Stimulated activated naive CD8-positive, alpha-beta T cell treated with anti-CD3 and anti-CD28 coated beads, Interleukin-15, amount 100 ng/mL, for 72 hours (primary cell): ENCODE measurements around the gene NPY4R.
"Not testable (repeated sequence)": the region's sequence is repeated elsewhere in the genome, so short reads cannot be mapped to it uniquely, and the experiment has no call there.

ENCODE experiments used
- ATAC-seq: fragments of 150-1000 bp; cut with Tn5 transposase; 2 replicates; pipeline ENCODE4 v1.10.0; 2021; ENCODE audit warnings: mild to moderate bottlenecking, moderate library complexity
- DNase-seq, 2 donors: peaks; one replicate each; pipeline ENCODE4 v3.0.0; 2021 to 2022
- H3K27ac Mint-ChIP-seq, 2 donors: one replicate each; pipeline ENCODE4 v1.8.0; 2022; ENCODE audit warnings: mild to moderate bottlenecking in 2 of 2, mixed read lengths in 2 of 2, moderate library complexity in 2 of 2
- H3K27me3 Mint-ChIP-seq: one replicate; pipeline ENCODE4 v1.8.0; 2022; ENCODE audit warnings: mixed read lengths
- H3K4me1 Mint-ChIP-seq: one replicate; pipeline ENCODE4 v1.8.0; 2022; ENCODE audit warnings: mild to moderate bottlenecking, mixed read lengths
- H3K4me3 Mint-ChIP-seq, 2 donors: one replicate each; pipeline ENCODE4 v1.8.0; 2022; ENCODE audit warnings: mild to moderate bottlenecking in 2 of 2, mixed read lengths in 2 of 2, moderate library complexity in 1 of 2
- H3K9me3 Mint-ChIP-seq, 2 donors: one replicate each; pipeline ENCODE4 v1.8.0; 2022; ENCODE audit warnings: mixed read lengths in 2 of 2

NPY4R gene

GRCh38 chr10:46465765-46466164 lies at the start of gene NPY4R:
TSS of gene NPY4R (minus strand) at chr10:46465958. CDS start at chr10:46462635, 3,323 bp downstream.
- peak; percentile 19 for ATAC-seq
- not testable (repeated sequence) for H3K27ac Mint-ChIP-seq, H3K4me3 Mint-ChIP-seq, DNase-seq, H3K27me3 Mint-ChIP-seq, H3K9me3 Mint-ChIP-seq, H3K4me1 Mint-ChIP-seq

DNA sequence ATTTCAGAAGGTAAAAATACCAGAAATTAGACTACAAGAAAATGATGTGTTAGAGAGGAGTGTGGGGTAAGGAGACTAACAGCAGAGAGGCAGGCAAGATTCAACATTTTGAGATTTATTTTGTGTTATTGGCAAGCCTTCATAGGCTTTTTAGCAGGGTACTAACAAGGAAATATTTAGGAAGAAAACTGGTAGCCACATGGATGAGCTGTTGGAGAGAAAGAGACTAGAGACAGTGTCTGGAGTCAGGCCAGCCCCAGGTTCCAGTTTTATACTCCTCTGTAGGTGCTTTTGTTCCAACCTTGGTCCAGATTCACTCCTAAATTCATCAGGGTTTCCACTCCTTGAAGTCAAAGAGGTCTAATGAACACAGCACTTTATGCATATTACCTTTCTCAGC lies 49.6 kb upstream of the NPY4R start:
- no peak overlapping the region for H3K4me3 Mint-ChIP-seq
- H3K27ac Mint-ChIP-seq, result no peak overlapping the region
- no peaks in the 10 kb centered on the region for H3K9me3 Mint-ChIP-seq
- H3K4me1 Mint-ChIP-seq, result no peaks in the 10 kb centered on the region
- DNase-seq, result no peak
- no peak for ATAC-seq
- no peaks in the 10 kb centered on the region for H3K27me3 Mint-ChIP-seq

DNA sequence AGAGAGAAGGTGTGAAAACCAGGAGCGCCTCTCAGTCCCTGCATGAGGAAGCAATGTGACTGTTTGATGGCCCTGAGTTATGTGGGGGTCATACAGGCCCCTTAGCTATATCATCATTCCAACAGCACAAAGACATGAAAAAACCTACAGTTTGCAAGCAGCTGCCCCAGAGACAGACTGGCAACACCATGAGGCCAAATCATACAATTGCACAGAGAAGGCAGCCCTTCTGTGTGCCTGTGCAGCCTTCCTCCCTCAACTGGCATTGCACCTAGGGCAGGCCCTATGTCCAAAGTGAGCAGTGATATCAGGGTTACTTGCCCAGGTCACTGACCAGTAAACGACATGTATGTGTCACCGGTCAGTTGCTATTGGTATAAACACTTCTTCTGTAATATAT lies 49.1 kb upstream of the NPY4R start:
- ATAC-seq, result no peak
- DNase-seq, result peak in 1 of 2 donors; percentile 7
- no peak overlapping the region for H3K27ac Mint-ChIP-seq
- H3K4me1 Mint-ChIP-seq, result no peaks in the 10 kb centered on the region
- H3K4me3 Mint-ChIP-seq, result no peak overlapping the region
- no peaks in the 10 kb centered on the region for H3K9me3 Mint-ChIP-seq
- H3K27me3 Mint-ChIP-seq, result no peaks in the 10 kb centered on the region

DNA sequence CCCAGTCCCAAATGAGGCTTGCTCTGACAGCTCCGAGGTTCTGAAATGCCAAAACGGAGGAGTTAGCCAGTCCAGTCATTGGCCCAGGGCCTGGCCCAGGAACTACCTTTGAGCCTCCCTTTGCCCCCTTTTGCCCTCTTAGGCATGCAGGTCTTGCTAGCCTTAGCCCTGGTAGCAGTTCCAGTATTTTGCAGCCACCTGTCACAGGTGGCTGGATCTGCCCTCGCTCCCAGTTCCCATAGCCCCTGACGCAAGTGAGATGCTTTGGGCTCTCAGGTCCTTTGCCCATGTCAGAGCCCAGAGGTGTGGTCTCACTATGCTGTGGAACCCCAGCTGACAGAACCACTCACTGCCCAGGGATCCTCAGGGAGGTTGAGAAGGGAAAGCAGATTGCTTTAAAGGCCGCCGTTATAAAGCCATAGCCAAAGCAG lies 48.7 kb upstream of the NPY4R start:
- Mint-ChIP-seq H3K4me3 (no peak overlapping the region), H3K4me1 (no peaks in the 10 kb centered on the region), H3K27me3 (no peaks in the 10 kb centered on the region), H3K27ac (peak overlapping the region in 1 of 2 donors; percentile 31), H3K9me3 (no peaks in the 10 kb centered on the region)
- ATAC-seq (no peak), DNase-seq (peak in 1 of 2 donors; percentile 6)

DNA sequence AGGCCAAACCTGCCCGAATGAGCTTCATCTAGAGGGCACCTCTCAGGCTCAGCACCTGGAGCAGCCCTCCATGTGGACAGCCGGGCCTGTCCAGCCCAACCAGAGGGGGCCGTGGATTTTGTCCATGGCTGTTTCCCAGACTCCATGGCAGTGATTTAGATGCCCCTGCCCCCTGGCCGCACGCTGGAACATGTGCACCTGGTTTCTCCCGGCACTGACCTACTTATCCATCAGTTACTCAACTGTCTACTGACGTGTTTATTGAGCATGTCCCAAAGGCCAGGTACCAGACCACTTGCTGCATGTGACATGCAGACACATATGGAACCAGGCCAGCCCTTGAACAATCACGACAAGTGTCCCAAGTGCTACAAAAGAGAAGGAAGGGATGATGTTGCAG lies 47.6 kb upstream of the NPY4R start:
- DNase-seq, H3K9me3 Mint-ChIP-seq, H3K27me3 Mint-ChIP-seq, H3K4me1 Mint-ChIP-seq, H3K27ac Mint-ChIP-seq, ATAC-seq, H3K4me3 Mint-ChIP-seq: not testable (repeated sequence)

DNA sequence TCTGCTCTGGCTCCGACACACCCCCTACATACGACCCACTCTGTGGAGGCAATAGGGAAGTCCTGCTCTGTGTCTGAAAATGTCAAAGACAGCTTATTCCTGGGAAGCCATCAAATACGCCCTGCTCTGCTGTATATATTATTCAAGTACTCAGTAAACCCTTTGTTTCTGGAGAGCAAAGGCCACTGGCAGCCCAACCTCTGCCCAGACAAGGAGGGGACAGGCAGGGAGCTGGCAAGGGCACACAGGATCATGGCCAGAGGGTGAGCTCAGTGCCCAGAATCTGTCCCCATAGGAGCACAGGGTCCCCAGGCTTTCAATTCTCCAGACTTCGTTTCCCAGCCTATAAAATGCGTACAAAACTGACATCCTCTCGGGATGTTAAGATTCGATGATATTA lies 47.0 kb upstream of the NPY4R start:
- H3K4me3 Mint-ChIP-seq, DNase-seq, ATAC-seq, H3K27ac Mint-ChIP-seq, H3K9me3 Mint-ChIP-seq, H3K27me3 Mint-ChIP-seq, H3K4me1 Mint-ChIP-seq: not testable (repeated sequence)

- not testable (repeated sequence) for H3K9me3 Mint-ChIP-seq, H3K27ac Mint-ChIP-seq, H3K4me1 Mint-ChIP-seq, DNase-seq, H3K27me3 Mint-ChIP-seq, H3K4me3 Mint-ChIP-seq, ATAC-seq
Measured at GRCh38 chr10:46512002-46512401, 46.2 kb upstream of the NPY4R start.

- ATAC-seq, H3K4me1 Mint-ChIP-seq, H3K9me3 Mint-ChIP-seq, H3K27ac Mint-ChIP-seq, H3K4me3 Mint-ChIP-seq, H3K27me3 Mint-ChIP-seq, DNase-seq: not testable (repeated sequence)
Measured at GRCh38 chr10:46499990-46500389, 34.2 kb upstream of the NPY4R start.

GRCh38 chr10:46498985-46499703 lies 33.4 kb upstream of the NPY4R start:
- not testable (repeated sequence) for H3K27ac Mint-ChIP-seq, H3K27me3 Mint-ChIP-seq, ATAC-seq

DNA sequence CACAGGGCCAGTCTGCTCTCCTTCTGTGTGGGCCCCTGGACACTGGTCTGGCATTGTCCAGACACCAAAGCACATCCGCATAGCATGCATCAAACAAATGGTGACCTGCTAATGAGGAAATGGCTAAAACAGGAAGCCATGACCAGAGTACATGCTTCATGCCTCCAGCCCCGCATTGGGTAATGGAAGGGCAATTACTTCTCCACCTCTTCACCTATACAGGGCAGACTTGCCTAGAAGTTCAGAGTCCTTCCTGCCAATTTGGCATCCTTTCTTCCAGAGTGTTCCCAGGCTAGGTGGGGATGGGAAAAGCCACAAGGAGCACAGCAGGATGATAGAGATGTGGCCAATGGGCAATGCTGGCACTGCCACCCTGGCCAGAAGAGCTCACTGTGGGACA lies 32.1 kb upstream of the NPY4R start:
- not testable (repeated sequence) for H3K27ac Mint-ChIP-seq

More at GRCh38 chr10:46498985-46499703, 33.4 kb upstream of the NPY4R start:
- H3K4me3 Mint-ChIP-seq, H3K4me1 Mint-ChIP-seq, H3K9me3 Mint-ChIP-seq, DNase-seq: not testable (repeated sequence)

GRCh38 chr10:46497401-46497800 lies 31.6 kb upstream of the NPY4R start:
- not testable (repeated sequence) for H3K27me3 Mint-ChIP-seq, H3K9me3 Mint-ChIP-seq, ATAC-seq

More for the DNA sequence above, 32.1 kb upstream of the NPY4R start:
- DNase-seq, H3K9me3 Mint-ChIP-seq, ATAC-seq, H3K4me1 Mint-ChIP-seq, H3K27me3 Mint-ChIP-seq, H3K4me3 Mint-ChIP-seq: not testable (repeated sequence)

GRCh38 chr10:46491364-46492114 lies 25.8 kb upstream of the NPY4R start:
- H3K9me3 Mint-ChIP-seq, ATAC-seq, H3K4me3 Mint-ChIP-seq, H3K27ac Mint-ChIP-seq, H3K27me3 Mint-ChIP-seq, DNase-seq, H3K4me1 Mint-ChIP-seq: not testable (repeated sequence)

More at GRCh38 chr10:46497401-46497800, 31.6 kb upstream of the NPY4R start:
- H3K27ac Mint-ChIP-seq, DNase-seq, H3K4me1 Mint-ChIP-seq, H3K4me3 Mint-ChIP-seq: not testable (repeated sequence)

- ATAC-seq, H3K27me3 Mint-ChIP-seq, H3K27ac Mint-ChIP-seq, H3K4me3 Mint-ChIP-seq, DNase-seq, H3K4me1 Mint-ChIP-seq, H3K9me3 Mint-ChIP-seq: not testable (repeated sequence)
Measured at GRCh38 chr10:46490285-46490684, 24.5 kb upstream of the NPY4R start.

DNA sequence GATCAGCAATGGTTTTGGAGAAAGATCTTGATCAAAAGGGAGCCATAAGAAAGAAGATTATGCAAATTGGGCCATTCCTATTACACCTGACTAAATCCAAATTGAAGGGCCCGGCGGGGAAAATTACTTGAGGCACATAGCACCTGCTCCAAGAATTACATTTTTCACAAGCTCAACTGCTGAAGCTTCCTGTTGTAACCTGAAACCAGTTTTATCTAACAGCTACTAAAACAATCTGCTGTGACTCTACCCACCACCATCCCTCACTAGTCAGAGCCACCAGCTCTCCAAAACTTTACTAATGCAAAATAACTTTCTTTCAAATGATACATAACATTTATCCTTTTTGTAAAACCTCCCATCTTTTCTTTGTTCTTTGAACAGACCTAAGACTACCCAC lies 20.7 kb upstream of the NPY4R start:
- not testable (repeated sequence) for H3K27ac Mint-ChIP-seq, H3K9me3 Mint-ChIP-seq, H3K27me3 Mint-ChIP-seq, ATAC-seq, H3K4me1 Mint-ChIP-seq, DNase-seq, H3K4me3 Mint-ChIP-seq

DNA sequence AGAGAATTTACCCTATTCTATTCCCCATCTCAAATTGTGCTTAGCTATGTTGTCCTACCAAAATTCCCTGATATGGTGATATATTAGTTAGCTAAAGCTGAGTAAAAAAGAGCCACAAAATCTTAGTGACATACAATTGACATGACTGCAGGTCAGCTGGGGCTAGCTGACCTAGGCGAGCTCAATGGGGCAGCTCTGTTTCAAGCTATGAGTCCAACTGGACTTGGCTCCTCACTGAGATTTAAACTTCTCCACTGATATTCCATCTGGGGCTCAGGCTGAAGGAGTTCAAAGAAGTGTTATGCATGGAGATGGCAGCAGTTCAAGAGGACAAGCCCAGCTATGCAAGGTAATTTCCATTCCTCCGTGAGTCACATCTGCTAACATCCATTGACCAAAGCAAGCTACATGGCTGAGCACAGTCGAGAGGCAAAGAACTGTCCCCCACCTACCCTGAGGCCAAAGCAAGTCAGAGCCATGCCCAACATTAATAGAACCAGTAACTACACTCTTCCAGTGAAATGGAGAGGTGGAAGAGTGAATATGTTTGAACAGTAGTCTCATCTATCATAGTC lies 9.1 kb upstream of the NPY4R start:
- not testable (repeated sequence) for ATAC-seq, H3K27ac Mint-ChIP-seq, DNase-seq, H3K9me3 Mint-ChIP-seq, H3K27me3 Mint-ChIP-seq, H3K4me1 Mint-ChIP-seq, H3K4me3 Mint-ChIP-seq

- not testable (repeated sequence) for H3K4me1 Mint-ChIP-seq, ATAC-seq, H3K4me3 Mint-ChIP-seq, DNase-seq, H3K27ac Mint-ChIP-seq, H3K9me3 Mint-ChIP-seq, H3K27me3 Mint-ChIP-seq
Measured at GRCh38 chr10:46473758-46474157, 8.0 kb upstream of the NPY4R start.
